Raji (cell line): ENCODE results near the gene AGK.

Source experiments
- POLR2A ChIP-seq: IDR thresholded peaks from 2 replicates; pipeline ENCODE4 v1.6.1; 2011; ENCODE audit warnings: low read depth, low read length, control low read depth; ENCODE audit not compliant: insufficient read depth

The AGK gene

GRCh38 chr7:141551094-141551781, at the start of gene AGK:
Gene AGK (plus strand): TSS chr7:141551410. CDS start chr7:141555467, 4,057 bp downstream.
- peak; percentile 87 for TF ChIP-seq POLR2A

- TF ChIP-seq POLR2A = no peak
Observed at GRCh38 chr7:141501451-141501850, 49.8 kb upstream of the AGK start.

- TF ChIP-seq POLR2A = no peak
Observed at GRCh38 chr7:141511316-141511675, 39.9 kb upstream of the AGK start.

GRCh38 chr7:141511676-141512396, 39.4 kb upstream of the AGK start:
- no peak for TF ChIP-seq POLR2A

- TF ChIP-seq POLR2A = no peak
Observed at GRCh38 chr7:141512597-141512996, 38.6 kb upstream of the AGK start.

GRCh38 chr7:141513720-141514119, 37.5 kb upstream of the AGK start:
- no peak for TF ChIP-seq POLR2A

- TF ChIP-seq POLR2A = no peak
Observed at GRCh38 chr7:141515941-141516340, 35.3 kb upstream of the AGK start.

GRCh38 chr7:141519623-141520022, 31.6 kb upstream of the AGK start:
- no peak for TF ChIP-seq POLR2A

- TF ChIP-seq POLR2A = no peak
Observed at GRCh38 chr7:141522657-141523342, 28.4 kb upstream of the AGK start.

- no peak for TF ChIP-seq POLR2A
Observed at GRCh38 chr7:141525973-141526514, 25.2 kb upstream of the AGK start.

GRCh38 chr7:141527076-141527475, 24.1 kb upstream of the AGK start:
- no peak for TF ChIP-seq POLR2A

GRCh38 chr7:141528399-141528798, 22.8 kb upstream of the AGK start:
- no peak for TF ChIP-seq POLR2A

- no peak for TF ChIP-seq POLR2A
Observed at GRCh38 chr7:141533149-141533949, 17.9 kb upstream of the AGK start.

GRCh38 chr7:141534757-141535737, 16.2 kb upstream of the AGK start:
- TF ChIP-seq POLR2A = no peak
